ENCODE results near the gene CASP8AP2.

DNA sequence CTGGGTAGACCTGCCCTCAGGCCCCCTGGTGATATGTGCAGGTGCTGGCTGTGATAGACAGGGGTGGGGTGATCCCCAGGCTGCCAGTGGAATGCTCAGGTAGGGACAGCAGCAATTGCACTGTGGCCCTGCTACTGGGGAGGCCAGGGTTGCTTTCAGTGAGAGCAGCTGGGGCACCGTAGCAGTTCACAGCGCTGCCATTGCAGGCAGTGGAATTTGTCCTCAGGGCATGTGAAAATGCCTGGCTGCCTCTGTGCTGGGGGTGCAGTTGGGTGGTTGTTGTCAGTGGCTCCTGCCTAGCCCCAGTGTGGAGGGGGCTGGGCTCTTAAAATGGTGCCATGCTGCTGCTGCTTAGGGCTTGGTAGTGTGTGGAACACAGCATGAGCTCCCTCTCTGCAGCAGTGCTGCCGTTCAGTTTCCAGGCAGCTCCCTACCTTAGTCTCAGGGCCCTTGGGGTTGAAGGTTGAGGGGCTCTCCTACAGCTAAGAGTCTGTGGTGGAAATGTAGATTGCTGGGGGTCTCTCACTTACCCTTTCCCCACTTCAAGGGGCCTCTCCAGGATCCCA is 88.2 kb downstream of the CASP8AP2 start:
- TF ChIP-seq GATA2 (IDR thresholded peaks at IDR 0.05; ENCODE audit: low read depth, low read length) (no peak), GATA3 (IDR thresholded peaks at IDR 0.05; ENCODE audit: low read depth, low read length) (no peak)
